Chondrocyte (in vitro differentiated cells): Measurements from ENCODE around the gene POLA1. TPM values are rescaled to one million over a fixed set of nuclear protein-coding genes. Genes with fewer than 3 reads are reported as not detected.

Source experiments
- DNase-seq: peaks from one replicate; pipeline ENCODE4 v3.0.0; 2021; ENCODE audit warnings: mixed read lengths, low spot score
- H3K27ac Mint-ChIP-seq: one replicate; pipeline ENCODE4 v1.8.0; 2021; ENCODE audit warnings: mild to moderate bottlenecking, moderate library complexity, mixed read lengths; ENCODE audit not compliant: unreplicated experiment
- H3K27me3 Mint-ChIP-seq: 2 replicates; pipeline ENCODE4 v1.8.0; 2021; ENCODE audit warnings: low read depth, mixed read lengths
- H3K36me3 Mint-ChIP-seq: 2 replicates; pipeline ENCODE4 v1.8.0; 2021; ENCODE audit warnings: low read depth, mixed read lengths
- H3K4me1 Mint-ChIP-seq: 2 replicates; pipeline ENCODE4 v1.8.0; 2021; ENCODE audit warnings: low read depth, mild to moderate bottlenecking, mixed read lengths
- H3K4me3 Mint-ChIP-seq: one replicate; pipeline ENCODE4 v1.8.0; 2021; ENCODE audit warnings: mild to moderate bottlenecking, moderate library complexity, mixed read lengths; ENCODE audit not compliant: unreplicated experiment
- H3K9me3 Mint-ChIP-seq: 2 replicates; pipeline ENCODE4 v1.8.0; 2021; ENCODE audit warnings: low read depth, mixed read lengths
- CTCF ChIP-seq: fragments of 200-600 bp; sonication (generic); IDR thresholded peaks from 2 replicates; pipeline ENCODE4 v1.5.0; 2021; ENCODE audit warnings: antibody characterized with exemption, mild to moderate bottlenecking, moderate library complexity
- total RNA-seq: library from RNA; stranded (reverse); gene quantifications from 3 replicates; pipeline ENCODE4 v1.2.1, GENCODE V29; 2021

Gene POLA1
- total RNA-seq, 1 donor from 2014 or later: 10.8 TPM

DNA sequence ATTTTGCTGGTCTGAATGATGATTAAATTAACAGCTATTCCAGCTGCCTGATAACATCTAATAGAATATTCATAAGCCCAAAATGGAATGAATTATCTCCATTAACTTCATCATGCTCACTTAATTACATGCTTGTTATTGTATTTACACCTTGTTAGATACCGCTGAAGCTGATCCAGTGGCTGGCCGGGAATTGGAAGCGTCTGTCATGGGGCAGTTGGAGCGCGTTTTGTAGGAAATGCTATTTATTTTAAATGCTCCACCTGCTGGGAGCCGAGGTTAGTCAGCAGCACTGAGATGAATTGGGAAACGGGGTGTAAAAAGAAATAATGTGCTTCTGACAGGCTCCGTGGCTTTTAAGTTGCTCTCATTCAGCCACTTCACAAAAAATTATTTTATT lies 296.8 kb downstream of the POLA1 start:
- Mint-ChIP-seq H3K4me3 (no peak overlapping the region), H3K9me3 (no peaks in the 10 kb centered on the region), H3K4me1 (peaks cover 4% of the 10 kb centered on the region), H3K36me3 (peaks cover 3% of the 10 kb centered on the region), H3K27ac (no peak overlapping the region), H3K27me3 (no peaks in the 10 kb centered on the region)
- no peak for DNase-seq
- TF ChIP-seq CTCF: peak; percentile 39

DNA sequence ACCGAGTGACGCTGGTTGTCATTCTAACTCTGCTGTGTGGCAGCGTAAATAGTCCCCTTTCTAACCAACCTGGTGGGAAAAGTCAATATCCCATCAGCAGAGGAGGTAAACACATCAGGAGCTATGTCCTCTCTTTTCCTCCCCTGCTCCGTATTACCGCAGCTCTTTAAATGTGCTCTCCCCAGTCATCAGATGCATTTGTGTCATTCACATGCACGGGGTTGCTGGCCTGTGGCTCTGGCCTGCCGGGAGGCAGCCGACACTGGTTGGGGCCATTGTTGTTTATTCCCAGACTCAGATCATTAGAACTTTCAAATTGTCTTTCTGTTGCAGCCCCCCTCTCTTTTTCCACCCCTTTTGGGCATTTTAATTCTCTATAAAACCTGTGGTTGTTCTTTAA lies 300.2 kb downstream of the POLA1 start:
- no peak for DNase-seq
- Mint-ChIP-seq H3K9me3 (no peaks in the 10 kb centered on the region), H3K27me3 (no peaks in the 10 kb centered on the region), H3K36me3 (no peaks in the 10 kb centered on the region), H3K4me1 (no peaks in the 10 kb centered on the region), H3K4me3 (no peak overlapping the region), H3K27ac (no peak overlapping the region)
- no peak for TF ChIP-seq CTCF

GRCh38 chrX:24996096-24996709 lies 302.5 kb downstream of the POLA1 start:
- no peak overlapping the region for H3K27ac Mint-ChIP-seq

DNA sequence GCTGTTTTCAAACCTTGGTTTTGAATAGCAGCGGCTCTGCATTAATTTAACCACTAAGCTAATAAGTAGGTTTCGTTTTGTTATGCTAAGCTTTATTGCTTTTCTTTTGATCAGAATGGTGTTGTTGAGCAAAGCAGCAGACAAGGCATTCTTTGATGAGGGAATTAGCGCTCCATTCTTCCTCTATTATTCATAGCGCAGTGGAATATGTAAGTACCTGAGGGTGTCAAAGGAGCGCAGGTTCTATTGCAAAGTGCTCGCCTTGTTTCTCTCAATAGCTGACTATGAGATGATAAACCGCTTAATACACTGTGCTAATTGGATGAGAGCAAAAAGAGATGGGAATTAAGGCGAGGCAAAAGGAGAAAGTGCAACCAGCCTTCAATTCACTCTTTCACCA lies 305.8 kb downstream of the POLA1 start:
- no peak overlapping the region for H3K4me3 Mint-ChIP-seq
- H3K36me3 Mint-ChIP-seq: peaks cover 9% of the 10 kb centered on the region
- no peak for TF ChIP-seq CTCF
- H3K27ac Mint-ChIP-seq: no peak overlapping the region
- peaks cover 10% of the 10 kb centered on the region for H3K4me1 Mint-ChIP-seq
- DNase-seq: no peak
- no peaks in the 10 kb centered on the region for H3K9me3 Mint-ChIP-seq
- H3K27me3 Mint-ChIP-seq: peaks cover 29% of the 10 kb centered on the region

More at GRCh38 chrX:24996096-24996709, 302.5 kb downstream of the POLA1 start:
- DNase-seq: no peak
- no peaks in the 10 kb centered on the region for H3K36me3 Mint-ChIP-seq
- TF ChIP-seq CTCF: no peak
- peaks cover 4% of the 10 kb centered on the region for H3K27me3 Mint-ChIP-seq
- no peaks in the 10 kb centered on the region for H3K9me3 Mint-ChIP-seq
- H3K4me1 Mint-ChIP-seq: no peaks in the 10 kb centered on the region
- H3K4me3 Mint-ChIP-seq: no peak overlapping the region

DNA sequence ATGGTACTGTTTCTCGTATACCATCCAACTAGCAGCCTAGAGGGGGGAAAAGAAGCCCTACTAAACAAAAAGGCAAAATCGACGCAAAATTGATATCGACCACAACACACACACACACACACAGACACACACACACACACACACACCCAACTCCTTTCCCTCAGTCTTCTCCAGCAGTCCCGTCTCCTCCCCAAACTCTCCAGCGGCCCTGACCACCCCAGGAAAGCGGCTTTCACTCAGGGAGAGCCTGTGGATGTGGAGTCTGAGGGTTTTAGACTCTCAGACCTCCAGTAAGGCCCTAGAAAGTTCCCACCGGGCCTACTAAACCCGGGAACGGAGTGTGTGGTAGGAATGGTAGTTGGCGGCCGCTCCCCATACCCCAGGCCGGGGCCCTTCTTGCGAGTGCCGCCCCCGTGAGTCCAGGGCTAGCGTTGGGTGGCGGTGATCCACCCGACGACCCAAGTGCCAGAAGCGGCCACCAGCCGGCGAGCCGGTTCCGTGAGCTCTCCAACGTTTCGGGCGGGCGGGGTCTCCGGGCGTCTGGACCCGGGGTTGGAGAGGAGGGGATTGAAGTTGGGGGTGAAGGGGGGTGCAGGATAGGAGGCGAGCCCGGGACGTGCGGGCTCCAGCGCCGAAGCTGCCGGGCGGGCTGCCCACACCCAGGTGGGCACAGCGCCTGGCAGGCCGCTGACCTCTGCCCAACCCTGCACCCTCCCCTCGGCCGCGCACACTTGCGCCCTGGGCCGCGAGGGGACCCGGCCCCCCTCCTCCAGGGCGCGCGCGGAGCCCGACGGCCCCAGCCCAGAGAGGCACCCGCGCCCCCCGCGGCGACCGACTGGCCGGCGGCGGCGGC lies 308.3 kb downstream of the POLA1 start:
- H3K27ac Mint-ChIP-seq: no peak overlapping the region
- H3K36me3 Mint-ChIP-seq: peaks cover 9% of the 10 kb centered on the region
- TF ChIP-seq CTCF: no peak
- peaks cover 45% of the 10 kb centered on the region for H3K27me3 Mint-ChIP-seq
- DNase-seq: no peak
- H3K4me1 Mint-ChIP-seq: peaks cover 28% of the 10 kb centered on the region
- no peak overlapping the region for H3K4me3 Mint-ChIP-seq
- H3K9me3 Mint-ChIP-seq: no peaks in the 10 kb centered on the region
